HG02763 (cell line): Measurements from ENCODE around the gene GALNT9.
"Not testable (repeated sequence)": the region's sequence is repeated elsewhere in the genome, so short reads cannot be mapped to it uniquely, and the experiment has no call there.

Experiments used
- ATAC-seq: cut with Tn5 transposase; IDR thresholded peaks from one replicate; pipeline ENCODE4 v1.9.1; 2021; ENCODE audit warnings: mild to moderate bottlenecking, moderate library complexity; ENCODE audit not compliant: unreplicated experiment

Gene GALNT9

DNA sequence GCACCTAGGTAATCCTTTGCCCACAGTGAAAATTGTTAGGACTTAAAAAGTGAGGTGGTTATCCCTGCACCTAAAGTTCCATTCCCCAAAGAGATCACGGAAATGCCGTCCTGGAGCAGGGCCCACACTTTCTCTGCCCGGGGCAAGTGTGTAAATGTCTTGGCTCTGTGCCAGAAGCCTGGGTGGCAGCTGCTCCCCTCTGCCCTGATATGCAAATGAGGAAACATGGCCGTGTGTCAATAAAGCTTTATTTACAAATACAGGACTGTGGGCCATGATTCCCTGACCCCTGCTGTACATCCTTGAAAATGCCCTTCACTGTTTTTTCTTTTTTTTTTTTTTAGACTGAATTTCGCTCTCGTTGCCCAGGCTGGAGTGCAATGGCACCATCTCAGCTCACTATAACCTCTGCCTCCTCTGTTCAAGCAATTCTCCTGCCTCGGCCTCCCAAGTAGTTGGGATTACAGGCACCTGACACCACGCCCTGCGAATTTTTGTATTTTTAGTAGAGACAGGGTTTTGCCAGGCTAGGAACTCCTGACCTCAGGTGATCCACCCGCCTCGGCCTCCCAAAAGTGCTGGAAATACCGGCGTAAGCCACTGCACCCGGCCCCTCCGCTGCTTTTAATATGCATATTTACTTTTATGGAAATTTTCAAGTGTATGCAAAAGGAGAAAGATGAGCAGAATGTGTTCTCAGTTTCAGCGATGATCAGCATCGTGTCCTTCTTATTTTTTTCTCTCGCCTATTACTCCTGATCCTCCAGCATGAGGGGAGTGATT is 75.5 kb downstream of the GALNT9 start:
- ATAC-seq = no peak

DNA sequence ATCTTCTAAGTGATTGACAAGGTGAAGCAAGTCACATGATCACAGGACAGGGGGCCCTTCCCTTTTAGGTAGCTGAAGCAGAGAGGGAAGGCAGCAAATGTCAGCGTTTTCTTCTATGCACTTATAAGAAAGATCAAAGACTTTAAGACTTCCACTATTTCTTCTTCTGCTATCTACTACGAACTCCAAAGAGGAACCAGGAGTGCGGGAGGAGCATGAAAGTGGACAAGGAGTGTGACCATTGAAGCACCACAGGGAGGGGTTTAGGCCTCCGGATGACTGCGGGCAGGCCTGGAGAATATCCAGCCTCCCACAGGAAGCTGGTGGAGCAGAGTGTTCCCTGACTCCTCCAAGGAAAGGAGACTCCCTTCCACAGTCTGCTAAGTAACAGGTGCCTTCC is 76.4 kb downstream of the GALNT9 start:
- ATAC-seq = not testable (repeated sequence)

DNA sequence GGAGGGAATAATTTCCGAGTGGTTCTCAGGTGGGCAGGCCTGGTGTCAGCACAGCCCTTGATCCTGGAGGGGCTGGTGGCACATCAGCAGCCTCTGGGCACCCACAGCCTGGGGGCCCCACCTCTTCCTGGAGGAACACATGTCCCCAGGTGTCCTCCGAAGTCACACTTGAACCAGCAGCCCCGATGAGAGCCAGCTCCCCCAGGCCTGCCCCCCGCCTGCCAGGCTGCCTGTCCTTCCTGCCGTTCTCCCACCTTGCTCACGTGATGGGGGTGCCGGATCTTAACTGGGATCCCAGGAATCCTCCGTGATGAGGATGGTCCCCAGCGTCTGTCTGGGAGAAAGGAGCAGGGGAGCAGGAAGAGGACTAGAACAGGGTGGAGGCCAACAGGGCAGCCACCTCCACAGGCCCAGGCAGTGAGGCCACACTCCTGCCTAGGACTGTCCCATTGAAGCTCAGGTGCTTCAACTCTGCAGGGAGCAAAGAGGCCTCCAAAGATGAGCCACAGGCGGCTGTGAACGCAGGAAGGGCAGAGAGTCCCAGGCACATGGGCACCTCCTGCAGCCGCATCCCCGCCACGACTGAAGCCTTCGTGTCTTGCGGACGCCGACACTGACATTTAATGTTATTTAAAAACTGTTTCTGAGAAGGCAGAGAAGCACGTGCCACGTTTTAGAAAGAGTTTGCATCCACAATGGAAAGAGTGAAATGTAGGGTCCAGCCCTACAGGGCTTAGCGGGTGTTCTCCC is 77.5 kb downstream of the GALNT9 start:
- ATAC-seq = no peak

DNA sequence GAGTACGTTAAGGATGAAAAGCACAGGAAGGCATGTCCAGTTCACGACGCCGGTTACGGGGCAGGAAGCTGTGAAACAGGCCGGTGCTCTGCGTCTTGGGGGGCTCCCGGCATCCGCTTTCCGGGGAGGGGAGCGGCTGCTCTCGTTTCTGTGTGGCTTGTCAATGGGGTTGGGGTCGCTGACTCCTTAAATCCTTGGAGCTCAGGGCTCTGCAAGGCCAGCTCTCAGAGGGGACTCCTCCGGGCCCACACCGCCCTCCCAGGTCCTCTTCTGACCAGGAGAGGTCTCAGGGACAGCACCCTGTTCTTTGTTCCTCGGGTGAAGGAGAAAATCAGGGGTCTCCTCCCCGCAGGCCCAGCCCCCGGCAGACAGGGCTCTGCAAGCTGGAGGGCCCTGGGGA is 78.1 kb downstream of the GALNT9 start:
- ATAC-seq = no peak

DNA sequence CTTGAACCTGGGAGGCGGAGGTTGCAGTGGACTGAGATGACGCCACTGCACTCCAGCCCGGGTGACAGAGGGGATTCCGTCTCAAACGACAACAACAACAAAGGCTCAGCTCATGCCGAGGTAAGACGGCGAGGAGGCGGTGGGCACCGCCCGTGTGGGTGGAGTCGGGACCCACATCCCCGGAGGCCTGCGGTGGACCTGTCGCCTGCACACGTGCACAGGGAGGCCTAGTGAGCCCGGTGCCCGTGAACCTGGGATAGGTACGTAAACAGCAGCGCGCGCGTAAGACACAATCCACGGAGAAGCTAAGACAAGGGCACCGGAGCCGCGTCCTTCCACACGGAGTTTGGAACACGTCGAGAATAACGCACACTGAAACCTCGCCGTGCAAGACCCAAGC is 78.7 kb downstream of the GALNT9 start:
- no peak for ATAC-seq

DNA sequence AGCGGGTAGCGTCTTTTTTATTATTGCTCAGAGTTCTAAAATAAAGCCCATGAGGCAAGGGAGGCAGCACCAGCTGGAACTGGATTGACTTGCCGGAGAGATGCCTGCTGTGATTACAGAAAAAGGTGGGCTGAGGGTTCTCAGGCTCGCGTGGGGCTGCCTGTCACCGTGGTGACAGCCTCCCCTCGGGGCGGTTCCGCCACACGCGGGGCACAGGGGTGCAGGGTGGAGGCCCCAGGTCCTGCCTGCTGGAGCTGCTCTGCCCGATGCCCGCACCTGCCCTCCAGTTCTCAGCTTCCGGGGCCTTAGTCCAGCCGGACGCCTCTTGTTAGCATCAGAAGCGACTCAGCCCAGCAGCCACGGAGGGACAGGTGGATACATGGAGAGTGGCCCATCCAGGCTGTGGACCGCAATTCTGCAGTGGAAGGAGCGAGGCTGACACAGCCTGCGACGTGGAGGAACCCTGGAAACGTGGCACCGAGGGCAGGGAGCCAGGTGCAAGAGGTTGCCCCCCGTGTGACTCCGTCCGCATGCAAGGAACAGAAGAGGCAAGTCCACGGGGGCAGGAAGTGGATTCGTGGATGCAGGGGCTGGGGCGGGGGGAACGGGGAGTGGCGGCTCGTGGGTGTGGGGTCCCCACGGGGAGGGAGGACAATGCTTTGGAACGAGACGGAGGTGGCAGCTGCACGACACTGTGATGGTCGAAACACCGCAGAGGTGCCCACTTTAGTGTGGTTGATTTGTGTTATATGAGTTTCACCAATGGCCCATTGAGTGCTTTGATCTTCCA is 79.5 kb downstream of the GALNT9 start:
- no peak for ATAC-seq

DNA sequence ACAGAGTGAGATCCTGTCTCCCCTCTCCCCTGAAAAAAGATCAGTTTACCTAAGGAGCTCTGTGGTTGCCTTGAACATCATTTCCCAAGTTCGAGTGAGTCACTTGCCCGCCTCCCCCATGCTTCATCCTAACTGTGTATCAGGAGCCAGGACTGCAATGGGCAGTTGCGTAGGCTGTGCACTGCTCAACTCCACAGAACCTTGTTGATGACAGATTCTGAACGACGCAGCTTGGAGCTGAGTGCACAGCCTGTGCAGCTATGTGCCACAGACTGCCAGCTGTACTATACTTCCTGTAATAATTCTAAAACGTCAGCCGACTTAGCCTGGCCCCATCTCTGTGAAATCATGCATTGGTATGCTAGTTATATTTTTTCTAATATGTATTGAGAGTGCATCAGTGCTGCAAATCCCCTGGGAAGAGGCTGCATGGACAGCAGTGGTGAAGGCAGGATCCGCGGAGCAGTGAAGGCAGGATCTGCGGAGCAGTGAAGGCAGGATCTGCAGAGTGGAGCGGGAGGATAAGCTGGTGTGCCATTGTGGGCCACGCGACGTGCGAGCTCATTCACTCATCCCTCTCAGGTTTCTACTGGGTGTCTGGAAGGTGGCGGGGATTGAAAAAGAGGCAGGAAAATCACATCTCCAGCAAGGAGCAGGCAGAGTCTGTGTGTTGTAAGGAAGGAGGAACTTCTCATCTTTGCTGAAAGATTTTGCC is 80.8 kb downstream of the GALNT9 start:
- ATAC-seq = no peak

DNA sequence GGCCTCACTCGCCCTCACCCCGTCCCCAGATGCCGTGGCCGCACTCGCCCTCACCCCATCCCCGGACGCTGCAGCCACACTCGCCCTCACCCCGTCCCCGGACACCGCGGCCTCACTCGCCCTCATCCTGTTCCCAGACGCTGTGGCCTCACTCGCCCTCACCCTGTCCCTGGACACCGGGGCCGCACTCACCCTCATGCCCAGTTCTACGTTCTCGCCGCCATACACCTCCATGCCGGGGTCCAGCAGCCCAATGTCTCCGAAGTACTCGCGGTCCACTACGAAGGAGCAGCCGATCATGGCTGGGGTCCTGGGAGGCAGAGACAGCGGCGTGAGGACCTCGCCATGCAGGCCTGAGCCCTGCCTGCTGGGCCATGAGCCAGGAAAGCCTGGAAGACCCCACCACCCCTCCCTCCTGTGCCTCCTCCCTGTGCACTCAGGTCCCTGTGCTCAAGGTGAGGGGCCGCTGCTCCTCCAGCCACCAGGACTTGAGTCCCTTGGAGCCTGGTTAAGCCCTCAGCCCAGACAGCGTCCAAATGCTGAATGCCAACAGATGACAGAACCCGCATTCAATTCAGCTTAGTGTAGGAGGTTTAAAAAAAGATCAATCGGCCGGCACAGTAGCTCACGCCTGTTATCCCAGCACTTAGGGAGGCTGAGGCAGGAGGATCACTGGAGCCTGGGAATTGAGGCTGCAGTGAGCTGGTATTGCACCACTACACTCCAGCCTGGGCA is 81.5 kb downstream of the GALNT9 start:
- no peak for ATAC-seq

DNA sequence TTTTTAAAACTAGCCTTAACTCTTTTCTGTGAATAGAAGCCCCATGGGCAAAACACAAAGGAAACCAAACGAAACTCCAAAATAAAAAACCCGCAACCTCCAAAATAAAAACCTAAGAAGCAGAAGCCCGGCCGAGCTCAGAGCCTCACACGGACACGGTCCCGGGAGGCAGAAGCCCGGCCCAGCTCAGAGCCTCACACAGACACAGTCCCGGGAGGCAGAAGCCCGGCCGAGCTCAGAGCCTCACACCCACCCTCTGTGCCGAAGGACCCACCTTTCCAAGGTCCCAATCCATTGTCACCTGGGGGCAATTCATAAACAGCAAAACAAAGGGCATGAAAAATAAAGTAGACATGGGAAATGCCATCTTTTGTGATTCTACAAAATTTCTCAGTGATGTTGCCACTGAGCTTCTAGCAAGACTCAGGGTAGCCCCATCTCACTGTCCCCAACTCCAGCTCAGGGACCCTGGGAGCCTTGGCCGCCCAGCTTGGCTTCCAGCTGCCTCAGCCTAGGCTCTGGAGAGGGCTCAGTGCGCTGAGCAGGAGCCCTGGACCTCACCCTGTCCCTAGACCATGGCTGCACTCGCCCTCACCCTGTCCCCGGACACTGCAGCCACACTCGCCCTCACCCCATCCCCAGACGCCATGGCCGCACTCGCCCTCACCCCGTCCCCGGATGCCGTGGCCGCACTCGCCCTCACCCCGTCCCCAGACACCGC is 82.2 kb downstream of the GALNT9 start:
- no peak for ATAC-seq

DNA sequence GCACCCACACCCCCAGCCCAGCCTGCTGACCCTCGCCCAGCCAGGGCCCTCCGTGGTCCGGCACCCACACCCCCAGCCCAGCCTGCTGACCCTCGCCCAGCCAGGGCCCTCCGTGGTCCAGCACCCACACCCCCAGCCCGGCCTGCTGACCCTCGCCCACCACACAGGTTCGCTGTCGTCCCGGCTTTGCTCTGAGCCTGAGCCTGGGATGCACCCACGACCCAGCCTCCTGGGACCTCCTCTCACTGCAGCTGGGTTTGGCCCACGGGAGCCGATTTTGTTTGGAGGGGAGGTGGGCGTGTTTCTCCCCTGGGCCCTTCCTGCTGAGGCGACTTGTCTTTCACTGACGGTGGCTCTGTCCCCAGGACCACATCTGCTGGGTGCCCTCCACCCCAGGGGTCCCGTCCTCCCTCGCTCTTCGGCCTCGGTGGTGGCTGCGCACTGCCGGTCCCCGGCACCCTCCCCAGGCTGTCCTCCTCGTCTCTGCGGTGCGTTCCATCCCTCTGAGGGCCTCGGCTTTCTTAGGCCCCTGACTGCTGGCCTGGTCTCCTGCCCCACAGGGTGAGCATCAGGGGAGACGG is 83.8 kb downstream of the GALNT9 start:
- no peak for ATAC-seq

DNA sequence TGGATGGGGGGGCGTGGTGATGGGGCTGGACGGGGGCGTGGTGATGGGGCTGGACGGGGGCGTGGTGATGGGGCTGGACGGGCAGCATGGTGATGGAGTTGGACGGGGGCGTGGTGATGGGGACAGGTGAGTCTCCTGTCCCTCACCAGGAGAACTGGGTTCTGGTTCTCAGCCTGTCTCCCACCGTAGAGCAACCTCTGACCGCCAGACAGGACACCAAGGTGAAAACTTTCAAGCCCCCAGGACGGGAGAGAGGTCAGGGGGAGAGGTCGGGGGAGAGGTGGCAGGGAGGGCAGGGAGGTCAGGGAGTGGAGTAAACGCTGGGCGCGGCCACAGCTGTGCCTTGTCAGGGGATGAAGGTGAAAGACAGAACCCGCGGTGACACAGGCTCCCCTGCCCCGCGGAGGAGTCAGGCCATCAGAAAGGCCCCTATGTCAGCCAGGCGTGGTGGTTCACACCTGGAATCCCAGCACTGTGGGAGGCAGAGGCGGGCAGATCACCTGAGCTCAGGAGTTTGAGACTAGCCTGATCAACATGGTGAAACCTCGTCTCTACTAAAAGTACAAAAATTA is 84.6 kb downstream of the GALNT9 start:
- ATAC-seq = no peak

DNA sequence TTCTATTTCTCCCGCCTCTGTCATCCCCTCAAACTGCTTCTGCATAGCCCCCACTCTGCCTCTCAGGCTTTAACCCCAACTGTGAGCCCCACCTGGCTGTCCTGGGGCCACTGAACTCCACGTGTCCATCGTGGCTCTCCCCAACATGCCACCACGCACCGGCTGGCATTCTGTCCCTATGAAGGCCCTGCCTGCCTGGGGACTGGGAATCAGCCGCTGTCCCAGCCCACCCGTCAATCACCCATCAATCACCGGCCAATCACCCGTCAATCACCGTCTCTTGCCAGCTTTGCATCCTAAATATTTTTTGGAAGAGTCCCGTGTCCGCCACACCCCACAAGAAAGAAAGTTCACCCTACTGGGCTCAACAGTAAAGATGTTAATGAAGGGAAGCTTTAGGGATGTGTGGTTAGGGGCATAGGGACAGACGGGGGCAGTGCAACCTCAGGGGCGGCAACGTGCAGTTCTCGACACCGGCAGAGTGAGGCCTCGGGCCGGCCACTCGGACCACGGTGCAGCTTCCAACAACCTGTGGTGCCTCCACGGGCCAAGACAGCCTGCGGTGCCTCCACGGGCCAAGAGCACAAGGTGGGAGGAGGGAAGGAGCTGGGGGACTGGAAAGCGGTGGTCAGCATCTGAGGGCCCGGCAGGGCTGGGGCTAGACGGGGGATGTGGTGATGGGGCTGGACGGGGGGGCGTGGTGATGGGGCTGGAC is 85.6 kb downstream of the GALNT9 start:
- no peak for ATAC-seq

DNA sequence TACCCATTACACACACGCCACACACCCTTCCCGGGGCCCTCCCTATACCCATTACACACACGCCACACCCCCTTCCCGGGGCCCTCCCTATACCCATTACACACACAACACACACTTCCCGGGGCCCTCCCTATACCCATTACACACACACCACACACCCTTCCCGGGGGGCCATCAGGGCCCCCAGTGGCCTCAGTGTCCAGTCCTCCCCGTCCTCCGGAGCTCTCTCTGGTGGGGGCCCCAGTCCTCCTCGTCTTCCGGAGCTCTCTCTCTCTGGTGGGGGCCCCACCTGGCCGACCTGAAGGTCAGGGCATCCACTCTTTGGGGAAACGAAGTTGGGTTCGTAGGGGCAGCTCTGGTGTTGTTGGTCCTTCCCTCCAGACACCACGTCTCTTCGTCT is 86.2 kb downstream of the GALNT9 start:
- not testable (repeated sequence) for ATAC-seq

DNA sequence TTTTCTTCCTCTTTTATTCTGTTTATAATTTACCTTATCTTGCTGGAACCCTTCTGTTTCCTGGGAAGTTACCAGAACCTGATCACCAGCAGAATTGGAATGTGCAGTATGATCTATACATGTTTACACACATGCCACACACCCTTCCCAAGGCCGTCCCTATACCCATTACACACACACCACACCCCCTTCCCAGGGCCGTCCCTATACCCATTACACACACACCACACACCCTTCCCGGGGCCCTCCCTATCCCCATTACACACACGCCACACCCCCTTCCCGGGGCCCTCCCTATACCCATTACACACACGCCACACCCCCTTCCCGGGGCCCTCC is 88.8 kb downstream of the GALNT9 start:
- ATAC-seq = not testable (repeated sequence)

DNA sequence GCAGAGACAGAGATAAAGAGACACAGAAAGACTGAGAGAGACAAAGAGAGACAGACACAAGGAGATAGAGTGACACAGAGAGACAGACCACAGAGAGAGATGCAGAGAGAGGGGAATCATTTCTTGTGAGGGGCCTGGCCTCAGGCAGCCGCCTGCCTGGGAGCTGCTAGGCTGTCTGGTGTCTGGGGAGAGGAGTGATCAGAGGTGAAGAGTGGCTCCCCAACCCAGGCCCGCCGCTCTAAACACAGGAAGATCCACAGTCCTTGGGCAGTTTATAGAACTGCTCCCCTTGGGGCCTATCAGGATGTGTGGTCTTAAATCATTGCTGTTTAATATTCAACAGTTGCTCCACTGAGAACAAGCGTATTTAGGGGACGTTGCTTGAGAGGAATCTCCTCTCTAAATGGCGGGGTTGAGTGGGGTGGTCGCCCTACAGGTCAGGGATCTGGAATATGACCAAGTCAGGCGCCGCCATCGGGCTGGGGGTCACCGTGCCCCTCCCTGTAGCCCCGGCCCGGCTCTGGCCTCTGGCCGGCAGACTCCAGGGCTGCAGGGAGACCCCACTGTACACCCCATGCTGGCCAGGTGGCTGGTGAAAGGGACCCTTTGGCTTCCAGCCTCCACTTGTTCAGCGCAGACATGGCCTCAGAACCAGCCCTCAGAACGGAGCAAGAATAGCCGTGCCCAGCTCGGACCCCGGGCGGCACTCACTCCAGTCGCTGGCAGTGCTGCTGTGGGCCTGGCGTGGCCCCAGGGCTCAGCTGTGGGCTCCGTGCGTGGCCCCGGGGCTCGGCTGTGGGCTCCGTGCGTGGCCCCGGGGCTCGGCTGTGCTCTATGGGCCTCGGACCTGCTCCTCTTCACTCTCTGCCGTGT is 89.4 kb downstream of the GALNT9 start:
- ATAC-seq = no peak

DNA sequence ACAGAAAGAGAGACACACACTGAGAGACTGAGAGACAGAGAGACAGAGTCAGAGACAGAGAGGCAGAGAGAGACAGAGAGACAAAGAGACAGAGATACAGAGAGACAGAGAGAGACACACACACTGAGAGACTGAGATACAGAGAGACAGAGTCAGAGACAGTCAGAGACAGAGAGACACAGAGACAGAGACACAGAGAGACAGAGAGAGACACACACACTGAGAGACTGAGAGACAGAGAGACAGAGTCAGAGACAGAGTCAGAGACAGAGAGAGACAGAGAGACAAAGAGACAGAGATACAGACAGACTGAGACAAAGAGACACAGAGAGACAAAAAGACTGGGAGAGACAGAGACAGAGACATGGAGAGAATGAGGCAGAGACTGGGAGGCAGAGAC is 90.0 kb downstream of the GALNT9 start:
- ATAC-seq = no peak

DNA sequence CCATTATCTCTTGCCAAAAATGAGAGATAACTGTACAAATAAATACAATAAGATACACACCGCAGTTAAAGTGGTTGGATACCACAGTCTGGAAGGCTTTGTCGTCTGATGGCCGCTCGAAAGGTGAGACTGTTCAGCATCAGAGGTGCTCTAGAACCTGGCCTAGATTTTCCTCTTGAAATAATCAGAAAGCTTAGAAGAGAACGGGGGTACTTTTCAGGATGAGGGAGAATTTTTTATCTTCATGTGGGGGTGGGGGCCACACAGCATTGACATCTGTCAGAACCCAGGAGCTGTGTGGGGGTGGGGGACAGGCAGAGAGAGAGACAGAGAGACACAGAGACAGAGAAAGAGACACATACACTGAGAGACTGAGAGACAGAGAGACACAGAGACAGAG is 90.5 kb downstream of the GALNT9 start:
- ATAC-seq = no peak

DNA sequence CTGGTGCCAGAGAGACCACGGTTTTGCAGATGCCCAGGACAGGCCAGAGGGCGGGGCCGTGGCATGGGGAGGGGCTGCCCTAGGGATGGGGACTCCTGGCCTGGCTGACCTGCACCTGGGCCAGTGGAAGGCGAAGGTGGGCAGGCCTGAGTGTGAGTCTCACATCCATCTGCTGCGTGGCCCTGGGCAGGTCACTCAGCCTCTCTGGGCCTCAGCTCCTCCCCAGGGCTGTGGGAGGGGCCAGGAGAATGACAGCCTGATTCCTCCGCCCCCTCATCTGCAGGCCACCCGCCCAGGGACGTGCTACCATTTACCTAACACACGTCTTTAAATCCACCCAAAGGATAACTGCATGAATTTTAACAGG is 90.9 kb downstream of the GALNT9 start:
- no peak for ATAC-seq
